H1 (cell line): Measurements from ENCODE around the gene RCAN2. TPM values are rescaled to one million over a fixed set of nuclear protein-coding genes. Genes with fewer than 3 reads are reported as not detected.

Experiments
- CTCF ChIA-PET: fragments of 300-600 bp; sonication (Branson Sonifier 250); formaldehyde crosslinking; loops from one replicate; lab custom pipeline; 2021; ENCODE audit not compliant: partially characterized antibody; lab: Charles Lee
- POLR2A ChIA-PET: fragments of 300-600 bp; sonication (Branson Sonifier 250); formaldehyde crosslinking; loops from one replicate; lab custom pipeline; 2021; ENCODE audit warnings: inconsistent platforms; ENCODE audit not compliant: partially characterized antibody; lab: Charles Lee
- DNase-seq, 2 experiments: peaks; one replicate each; pipeline versions ENCODE4 v3.0.0 to v3.0.0-alpha.2; 2010 to 2022; ENCODE audit warnings: low spot score in 2 of 2, low read depth in 1 of 2, mixed read lengths in 1 of 2
- FAIRE-seq: peaks from 2 replicates; lab custom pipeline; 2011; peaks lifted over from hg19 to GRCh38; lab: Jason Lieb, UNC
- H2AFZ ChIP-seq: 2 replicates; pipeline ENCODE4 v1.8.1; 2012; ENCODE audit warnings: low read length, inconsistent platforms
- H2AK5ac ChIP-seq: 2 replicates; pipeline ENCODE4 v1.6.1; 2013; ENCODE audit warnings: low read depth, low read length
- H2BK120ac ChIP-seq: replicated peaks from 2 replicates; pipeline ENCODE3; 2013; ENCODE audit warnings: low read depth, low read length, inconsistent platforms
- H2BK12ac ChIP-seq: 2 replicates; pipeline ENCODE4 v1.6.1; 2013; ENCODE audit warnings: low read depth, low read length
- H2BK15ac ChIP-seq: 2 replicates; pipeline ENCODE4 v1.6.1; 2013; ENCODE audit warnings: low read length
- H2BK20ac ChIP-seq: 2 replicates; pipeline ENCODE4 v1.6.1; 2013; ENCODE audit warnings: low read length
- H2BK5ac ChIP-seq: 2 replicates; pipeline ENCODE4 v1.6.1; 2013; ENCODE audit warnings: low read depth, low read length
- H3K14ac ChIP-seq: 2 replicates; pipeline ENCODE4 v1.6.1; 2013; ENCODE audit warnings: inconsistent platforms; ENCODE audit not compliant: insufficient read length
- H3K18ac ChIP-seq: 2 replicates; pipeline ENCODE4 v1.6.1; 2013; ENCODE audit warnings: low read length; ENCODE audit errors: extremely low read depth
- H3K23ac ChIP-seq: 2 replicates; pipeline ENCODE4 v1.6.1; 2013; ENCODE audit warnings: inconsistent platforms; ENCODE audit not compliant: insufficient read length
- H3K23me2 ChIP-seq: 2 replicates; pipeline ENCODE4 v1.6.1; 2013; ENCODE audit warnings: low read depth, low read length
- H3K27ac ChIP-seq: 2 replicates; pipeline ENCODE4 v1.6.1; 2011; ENCODE audit warnings: low read depth, low read length, inconsistent platforms
- H3K27me3 ChIP-seq, 4 experiments: replicated peaks in 1 of 4; 1 replicate in 1 of 4; 2 replicates in 3 of 4; pipeline versions ENCODE4 v1.6.1 to v1.8.1; 2011 to 2013; ENCODE audit warnings: low read length in 3 of 4, mild to moderate bottlenecking in 3 of 4, inconsistent platforms in 2 of 4, mixed read lengths in 2 of 4, moderate library complexity in 1 of 4; ENCODE audit not compliant: control insufficient read depth in 3 of 4, insufficient read depth in 3 of 4; ENCODE audit errors: extremely low read depth in 1 of 4
- H3K36me3 ChIP-seq, 4 experiments: 2 replicates each; pipeline versions ENCODE4 v1.6.1 to v1.8.1; 2011 to 2013; ENCODE audit warnings: mild to moderate bottlenecking in 4 of 4, low read length in 3 of 4, moderate library complexity in 2 of 4, control low read depth in 1 of 4, inconsistent platforms in 1 of 4; ENCODE audit not compliant: insufficient read depth in 4 of 4, control insufficient read depth in 2 of 4
- H3K4ac ChIP-seq: replicated peaks from 2 replicates; pipeline ENCODE3; 2013; ENCODE audit warnings: low read length, low read depth, mixed read lengths, inconsistent platforms; ENCODE audit not compliant: insufficient read length
- H3K4me1 ChIP-seq, 4 experiments: replicated peaks in 1 of 4; 1 replicate in 1 of 4; 2 replicates in 3 of 4; pipeline versions ENCODE4 v1.6.1 to v1.8.1; 2011 to 2013; ENCODE audit warnings: low read length in 3 of 4, inconsistent platforms in 2 of 4, mixed read lengths in 1 of 4; ENCODE audit not compliant: insufficient read depth in 4 of 4, control insufficient read depth in 3 of 4
- H3K4me2 ChIP-seq, 2 experiments: 2 replicates each; pipeline versions ENCODE4 v1.6.1 to v1.8.1; 2011 to 2013; ENCODE audit warnings: low read depth in 2 of 2, low read length in 2 of 2, control low read depth in 1 of 2, inconsistent platforms in 1 of 2, mild to moderate bottlenecking in 1 of 2; ENCODE audit not compliant: insufficient read depth in 1 of 2
- H3K4me3 ChIP-seq, 4 experiments: fragments of 200-600, 300-600 bp in 1 of 4; sonication (generic), shearing (Covaris generic), sonication (Bioruptor Twin) in 1 of 4; 2 replicates each; pipeline versions ENCODE4 v1.5.1 to v1.8.1; 2011 to 2016; ENCODE audit warnings: low read length in 4 of 4, low read depth in 3 of 4, control low read depth in 2 of 4, inconsistent platforms in 2 of 4, mild to moderate bottlenecking in 2 of 4, mixed read lengths in 1 of 4, moderate library complexity in 1 of 4; ENCODE audit not compliant: insufficient read depth in 2 of 4; ENCODE audit errors: extremely low read depth in 1 of 4
- H3K56ac ChIP-seq: replicated peaks from 2 replicates; pipeline ENCODE3; 2013; ENCODE audit warnings: low read depth, mild to moderate bottlenecking, mixed read lengths, low read length, inconsistent platforms; ENCODE audit not compliant: insufficient read length
- H3K79me1 ChIP-seq: 2 replicates; pipeline ENCODE4 v1.6.1; 2013; ENCODE audit warnings: low read depth, low read length, control low read depth
- H3K79me2 ChIP-seq, 2 experiments: 2 replicates each; pipeline versions ENCODE4 v1.6.1 to v1.8.1; 2012 to 2013; ENCODE audit warnings: low read length in 2 of 2, mild to moderate bottlenecking in 2 of 2, inconsistent platforms in 1 of 2; ENCODE audit not compliant: insufficient read depth in 2 of 2, control insufficient read depth in 1 of 2
- H3K9ac ChIP-seq, 4 experiments: replicated peaks in 1 of 4; 1 replicate in 1 of 4; 2 replicates in 3 of 4; pipeline versions ENCODE4 v1.6.1 to v1.8.1; 2011 to 2013; ENCODE audit warnings: low read depth in 3 of 4, low read length in 3 of 4, control low read depth in 2 of 4, mild to moderate bottlenecking in 2 of 4, moderate library complexity in 2 of 4, inconsistent platforms in 1 of 4; ENCODE audit errors: extremely low read depth in 1 of 4
- H3K9me3 ChIP-seq, 2 experiments: 2 replicates each; pipeline versions ENCODE4 v1.6.1 to v1.8.1; 2012 to 2013; ENCODE audit warnings: mild to moderate bottlenecking in 2 of 2, moderate library complexity in 2 of 2, control low read depth in 1 of 2, inconsistent platforms in 1 of 2, low read depth in 1 of 2, low read length in 1 of 2, mixed read lengths in 1 of 2; ENCODE audit not compliant: insufficient read depth in 2 of 2
- H4K20me1 ChIP-seq, 2 experiments: replicated peaks in 1 of 2; 2 replicates each; pipeline versions ENCODE3 to v1.8.1; 2011 to 2013; ENCODE audit warnings: inconsistent platforms in 2 of 2, low read length in 2 of 2, mild to moderate bottlenecking in 1 of 2; ENCODE audit not compliant: insufficient read depth in 2 of 2, control insufficient read depth in 1 of 2
- H4K5ac ChIP-seq: 2 replicates; pipeline ENCODE4 v1.6.1; 2013; ENCODE audit warnings: low read length, low read depth, mixed read lengths, inconsistent platforms; ENCODE audit not compliant: insufficient read length
- H4K8ac ChIP-seq: 2 replicates; pipeline ENCODE4 v1.8.0; 2013; ENCODE audit warnings: mild to moderate bottlenecking, moderate library complexity, low read length, inconsistent platforms; ENCODE audit not compliant: insufficient read depth; ENCODE audit errors: extremely low read depth
- H4K91ac ChIP-seq: replicated peaks from 2 replicates; pipeline ENCODE3; 2013; ENCODE audit warnings: low read length, mixed read lengths, inconsistent platforms; ENCODE audit not compliant: insufficient read length
- ATF2 ChIP-seq: IDR thresholded peaks from 2 replicates; pipeline ENCODE4 v1.6.1; 2012; ENCODE audit warnings: low read length, inconsistent platforms
- ATF3 ChIP-seq: IDR thresholded peaks from 2 replicates; pipeline ENCODE4 v1.6.1; 2011; ENCODE audit warnings: low read depth, mild to moderate bottlenecking, low read length; ENCODE audit not compliant: insufficient read depth
- CBX5 ChIP-seq: fragments of 300-800, 300-1000 bp; sonication (generic); IDR thresholded peaks from 2 replicates; pipeline ENCODE4 v1.7.1; 2016; ENCODE audit warnings: antibody characterized with exemption, low read length, low read depth
- CBX8 ChIP-seq: fragments of 300-800, 300-1000 bp; sonication (generic); IDR thresholded peaks from 2 replicates; pipeline ENCODE4 v1.7.1; 2016; ENCODE audit warnings: low read depth, low read length, borderline replicate concordance
- CREB1 ChIP-seq: IDR thresholded peaks from 2 replicates; pipeline ENCODE4 v1.6.1; 2012; ENCODE audit warnings: inconsistent platforms
- CTBP2 ChIP-seq: IDR thresholded peaks from 2 replicates; pipeline ENCODE4 v1.7.0; 2011; ENCODE audit warnings: borderline replicate concordance, mild to moderate bottlenecking, moderate library complexity, mixed read lengths, low read length; ENCODE audit not compliant: insufficient read depth, insufficient read length
- MAFK ChIP-seq: IDR thresholded peaks from 2 replicates; pipeline ENCODE4 v1.6.1; 2012; ENCODE audit warnings: low read depth, mild to moderate bottlenecking, improper control_type of control experiment, low read length
- RXRA ChIP-seq: IDR thresholded peaks from 2 replicates; pipeline ENCODE4 v1.6.1; 2011; ENCODE audit warnings: low read depth, mild to moderate bottlenecking, low read length, moderate library complexity; ENCODE audit not compliant: insufficient read depth
- TAF1 ChIP-seq: IDR thresholded peaks from 2 replicates; pipeline ENCODE4 v1.6.1; 2011; ENCODE audit warnings: mild to moderate bottlenecking, low read depth, low read length
- TEAD4 ChIP-seq: IDR thresholded peaks from 2 replicates; pipeline ENCODE4 v1.6.1; 2012; ENCODE audit warnings: low read depth, low read length, inconsistent platforms, mixed read lengths
- YY1 ChIP-seq: IDR thresholded peaks from 2 replicates; pipeline ENCODE4 v1.6.1; 2011; ENCODE audit warnings: low read depth, mild to moderate bottlenecking, low read length
- whole genome bisulfite sequencing, 2 experiments: shearing (Covaris generic) in 1 of 2; methylation state at CpG; one replicate each; pipeline versions ENCODE4 v1.1.6 to v1.1.7; 2013 to 2015; ENCODE audit warnings: low lambda C conversion rate in 2 of 2, mixed read lengths in 2 of 2, inconsistent platforms in 1 of 2, low coverage in 1 of 2, missing lambda C conversion rate in 1 of 2; ENCODE audit not compliant: insufficient replicate concordance in 2 of 2, insufficient coverage in 1 of 2, insufficient read length in 1 of 2; ENCODE audit errors: extremely low coverage in 1 of 2, missing lambda C conversion rate in 1 of 2; 5-methylcytosine and 5-hydroxymethylcytosine counted together
- polyA plus RNA-seq, 7 experiments: library from polyadenylated mRNA; depleted of rRNA in 3 of 7; stranded (reverse) in 5 of 7; unstranded in 2 of 7; fragments of >200 nt in 5 of 7; fragments of 200-250 nt in 2 of 7; gene quantifications; 1 replicate in 5 of 7; 2 replicates in 1 of 7; 4 replicates in 1 of 7; pipeline versions ENCODE4 v1.2.1 to v1.2.3, GENCODE V29; 2011 to 2013; ENCODE audit warnings: missing spikeins in 2 of 7, mixed read lengths in 2 of 7
- total RNA-seq: library from RNA; stranded (reverse); fragmentation: NEBNext Ultra II Directional; extraction: Animal tissue kit (Norgen Biotek cat#: 25700); gene quantifications from 2 replicates; pipeline ENCODE4 v1.2.1, GENCODE V29; 2021
- TF ChIP-seq, protein P1 (sequence below): IDR thresholded peaks from 2 replicates; pipeline ENCODE4 v1.6.1; 2012; ENCODE audit warnings: inconsistent platforms

The RCAN2 gene
- total and polyA plus RNA-seq, 2 of the 8 experiments (the other 6 are each of a cell fraction or from before 2014, with no cell fraction given): 5.0 to 8.5 TPM

DNA sequence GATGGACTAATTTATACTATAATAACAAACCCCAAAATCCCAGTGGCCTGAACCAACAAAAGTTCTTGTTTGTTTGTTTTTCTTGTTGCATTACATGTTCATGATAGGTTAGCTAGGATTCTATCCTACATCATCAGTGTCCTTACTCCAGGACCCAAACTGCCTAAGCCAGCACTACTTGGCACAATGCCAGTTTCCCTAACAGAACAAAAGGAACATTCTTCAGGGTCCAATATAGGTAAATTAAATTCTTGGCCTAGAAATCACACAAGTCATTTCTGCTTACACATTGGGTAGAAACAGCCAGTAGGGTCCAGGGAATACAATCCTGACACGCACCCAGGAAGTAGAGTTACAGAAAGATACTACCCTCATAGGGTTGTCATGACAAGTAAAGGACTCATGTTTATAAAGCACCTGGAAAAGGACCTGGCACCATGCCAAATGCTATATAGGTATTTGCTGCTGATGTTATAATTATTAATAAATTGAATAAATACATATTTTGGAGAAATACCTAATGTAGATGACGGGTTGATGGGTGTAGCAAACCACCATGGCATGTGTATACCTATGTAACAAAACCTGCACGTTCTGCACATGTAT lies 38.8 kb downstream of the RCAN2 start:
- Histone ChIP-seq H3K23me2 (no peaks in the 10 kb centered on the region), H2AFZ (no peak overlapping the region), H3K9me3 (no peaks in the 10 kb centered on the region), H3K9ac (no peak overlapping the region), H4K5ac (no peak overlapping the region), H2BK5ac (no peak overlapping the region), H4K20me1 (no peaks in the 10 kb centered on the region), H3K4me3 (no peak overlapping the region), H3K23ac (no peak overlapping the region), H3K36me3 (no peaks in the 10 kb centered on the region), H3K56ac (no peak overlapping the region), H3K27me3 (no peaks in the 10 kb centered on the region), H2BK12ac (no peak overlapping the region), H4K91ac (no peak overlapping the region), H2BK120ac (no peak overlapping the region), H2BK15ac (no peak overlapping the region), H3K4me2 (no peak overlapping the region), H4K8ac (no peak overlapping the region), H2BK20ac (no peak overlapping the region), H3K79me2 (no peaks in the 10 kb centered on the region), H3K4me1 (no peaks in the 10 kb centered on the region), H3K18ac (no peak overlapping the region), H3K27ac (no peak overlapping the region), H3K4ac (no peak overlapping the region), H2AK5ac (no peak overlapping the region), H3K79me1 (no peaks in the 10 kb centered on the region), H3K14ac (no peak overlapping the region)
- no peak for FAIRE-seq
- no peak for DNase-seq
- ChIA-PET POLR2A (no interaction called here), CTCF (no interaction called here)
- WGBS, 2 experiments: 93% methylated on average over 3 of the region's 3 CpGs; no CpG with 5 or more reads in 1 of the 2 experiments
- TF ChIP-seq ATF2 (no peak), CTBP2 (no peak), TEAD4 (no peak), RXRA (no peak), TAF1 (no peak), CBX5 (no peak), ATF3 (no peak), CBX8 (no peak), YY1 (no peak), CREB1 (no peak), MAFK (no peak)
- TF ChIP-seq, protein P1, sequence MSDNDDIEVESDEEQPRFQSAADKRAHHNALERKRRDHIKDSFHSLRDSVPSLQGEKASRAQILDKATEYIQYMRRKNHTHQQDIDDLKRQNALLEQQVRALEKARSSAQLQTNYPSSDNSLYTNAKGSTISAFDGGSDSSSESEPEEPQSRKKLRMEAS: no peak
